ENCODE data around the gene NCOA5.
"Not testable (repeated sequence)": the region's sequence is repeated elsewhere in the genome, so short reads cannot be mapped to it uniquely, and the experiment has no call there.

NCOA5 gene

DNA sequence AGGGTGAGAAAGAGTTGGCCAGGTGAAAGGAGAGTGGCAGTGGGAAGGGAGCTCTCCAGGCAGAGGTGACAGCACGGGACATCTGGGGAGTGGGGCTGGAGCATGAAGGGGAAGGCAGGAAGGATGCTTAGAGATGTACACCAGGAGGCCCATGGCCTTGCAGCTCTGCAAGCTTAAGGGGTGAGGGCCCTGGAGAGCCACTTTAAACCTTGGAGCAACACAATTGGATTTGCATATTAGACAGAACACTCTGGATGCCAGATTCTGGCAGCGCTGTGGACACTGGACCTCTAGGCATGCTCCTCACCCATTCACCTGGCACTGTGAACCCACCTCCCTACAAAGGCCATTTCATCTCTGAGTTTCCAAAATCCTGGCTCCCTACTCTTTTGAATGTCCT, 24.7 kb upstream of the NCOA5 start:
- no peaks in the 10 kb centered on the region for H3K36me3 ChIP-seq (ENCODE audit: insufficient read depth, low read length)
- no peaks in the 10 kb centered on the region for H3K4me1 ChIP-seq (ENCODE audit: insufficient read depth, low read length)
- H3K9me3 ChIP-seq (ENCODE audit: low read length) = no peaks in the 10 kb centered on the region
- no peak overlapping the region for H2AFZ ChIP-seq (ENCODE audit: low read depth, low read length)
- peaks cover 45% of the 10 kb centered on the region for H3K27me3 ChIP-seq (ENCODE audit: insufficient read depth, low read length)
- H3K4me3 ChIP-seq (ENCODE audit: low read length) = no peak overlapping the region

DNA sequence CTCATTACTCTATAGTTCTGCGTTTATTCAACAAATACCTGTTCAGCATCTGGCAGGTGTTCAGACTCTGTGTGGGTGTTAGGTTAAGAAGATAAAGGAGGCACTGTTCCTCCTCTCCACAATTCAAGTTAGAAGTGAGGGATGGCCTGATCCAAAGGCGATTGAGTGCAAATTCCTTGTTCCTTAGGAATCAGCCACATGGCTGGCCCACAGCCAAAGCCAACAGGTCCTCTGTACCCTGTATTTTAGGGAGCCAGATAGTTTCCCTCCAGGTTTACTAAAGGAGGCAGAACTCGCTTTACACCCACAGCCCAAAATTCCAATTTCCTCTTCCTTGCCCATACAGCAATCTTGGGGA, 23.3 kb upstream of the NCOA5 start:
- no peaks in the 10 kb centered on the region for H3K36me3 ChIP-seq (ENCODE audit: insufficient read depth, low read length)
- H3K4me1 ChIP-seq (ENCODE audit: insufficient read depth, low read length) = no peaks in the 10 kb centered on the region
- H2AFZ ChIP-seq (ENCODE audit: low read depth, low read length) = no peak overlapping the region
- H3K27me3 ChIP-seq (ENCODE audit: insufficient read depth, low read length) = peaks cover 34% of the 10 kb centered on the region
- no peaks in the 10 kb centered on the region for H3K9me3 ChIP-seq (ENCODE audit: low read length)
- H3K4me3 ChIP-seq (ENCODE audit: low read length) = no peak overlapping the region

DNA sequence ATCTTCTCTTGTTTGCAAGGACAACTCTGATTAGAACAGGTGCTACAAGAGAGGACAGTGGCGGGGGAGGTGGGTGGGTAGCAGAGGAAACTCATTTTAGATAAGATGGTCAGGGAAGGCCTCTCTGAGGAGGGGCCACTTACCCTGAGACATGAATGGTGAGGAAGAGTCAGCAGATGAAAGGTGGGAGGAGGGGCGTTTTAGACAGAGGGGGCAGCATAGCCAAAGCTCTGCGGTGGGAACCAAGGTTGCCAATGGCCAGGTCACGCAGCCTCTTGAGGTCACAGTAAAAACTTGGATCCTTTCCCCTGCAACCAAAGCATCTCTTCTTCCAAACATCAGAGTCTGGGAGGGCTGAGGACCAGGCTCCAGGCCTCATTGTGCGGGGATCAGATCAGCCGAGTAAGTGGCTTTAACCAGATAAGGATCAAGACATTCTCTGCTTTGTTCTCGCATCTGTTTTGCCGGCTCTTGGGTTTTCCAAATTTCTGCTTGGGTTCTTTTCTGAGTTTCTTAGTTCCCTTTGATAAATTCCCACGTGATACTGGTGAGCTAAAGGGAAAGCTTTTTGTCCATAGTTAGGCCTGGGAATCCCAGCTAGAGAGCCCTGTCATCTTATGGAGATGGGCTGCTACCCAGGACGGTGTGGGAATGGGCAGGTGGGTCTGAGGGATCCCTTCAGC, 22.8 kb upstream of the NCOA5 start:
- Histone ChIP-seq H3K27me3 (ENCODE audit: insufficient read depth, low read length) (peaks cover 29% of the 10 kb centered on the region), H2AFZ (ENCODE audit: low read depth, low read length) (no peak overlapping the region), H3K36me3 (ENCODE audit: insufficient read depth, low read length) (no peaks in the 10 kb centered on the region), H3K9me3 (ENCODE audit: low read length) (no peaks in the 10 kb centered on the region), H3K4me1 (ENCODE audit: insufficient read depth, low read length) (no peaks in the 10 kb centered on the region), H3K4me3 (ENCODE audit: low read length) (no peak overlapping the region)

DNA sequence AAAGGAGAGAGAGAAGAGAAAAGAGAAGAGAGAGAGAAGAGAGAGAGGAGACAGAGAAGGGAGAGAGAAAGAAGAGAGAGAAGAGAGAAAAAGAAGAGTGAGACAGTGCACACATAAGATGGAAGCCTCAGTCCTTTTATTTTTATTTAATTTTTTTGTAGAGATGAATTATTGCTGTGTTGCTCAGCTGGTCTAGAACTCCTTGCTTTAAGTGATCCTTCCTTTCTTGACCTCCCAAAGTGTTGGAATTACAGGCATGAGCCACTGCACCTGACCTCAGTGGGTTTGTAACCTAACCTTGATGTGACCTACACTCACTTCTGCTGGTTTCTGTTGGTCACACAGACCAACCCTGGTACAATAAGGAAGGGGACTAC, 22.1 kb upstream of the NCOA5 start:
- Histone ChIP-seq H3K36me3 (ENCODE audit: insufficient read depth, low read length) (no peaks in the 10 kb centered on the region), H2AFZ (ENCODE audit: low read depth, low read length) (no peak overlapping the region), H3K9me3 (ENCODE audit: low read length) (no peaks in the 10 kb centered on the region), H3K27me3 (ENCODE audit: insufficient read depth, low read length) (peaks cover 27% of the 10 kb centered on the region), H3K4me3 (ENCODE audit: low read length) (no peak overlapping the region), H3K4me1 (ENCODE audit: insufficient read depth, low read length) (no peaks in the 10 kb centered on the region)

DNA sequence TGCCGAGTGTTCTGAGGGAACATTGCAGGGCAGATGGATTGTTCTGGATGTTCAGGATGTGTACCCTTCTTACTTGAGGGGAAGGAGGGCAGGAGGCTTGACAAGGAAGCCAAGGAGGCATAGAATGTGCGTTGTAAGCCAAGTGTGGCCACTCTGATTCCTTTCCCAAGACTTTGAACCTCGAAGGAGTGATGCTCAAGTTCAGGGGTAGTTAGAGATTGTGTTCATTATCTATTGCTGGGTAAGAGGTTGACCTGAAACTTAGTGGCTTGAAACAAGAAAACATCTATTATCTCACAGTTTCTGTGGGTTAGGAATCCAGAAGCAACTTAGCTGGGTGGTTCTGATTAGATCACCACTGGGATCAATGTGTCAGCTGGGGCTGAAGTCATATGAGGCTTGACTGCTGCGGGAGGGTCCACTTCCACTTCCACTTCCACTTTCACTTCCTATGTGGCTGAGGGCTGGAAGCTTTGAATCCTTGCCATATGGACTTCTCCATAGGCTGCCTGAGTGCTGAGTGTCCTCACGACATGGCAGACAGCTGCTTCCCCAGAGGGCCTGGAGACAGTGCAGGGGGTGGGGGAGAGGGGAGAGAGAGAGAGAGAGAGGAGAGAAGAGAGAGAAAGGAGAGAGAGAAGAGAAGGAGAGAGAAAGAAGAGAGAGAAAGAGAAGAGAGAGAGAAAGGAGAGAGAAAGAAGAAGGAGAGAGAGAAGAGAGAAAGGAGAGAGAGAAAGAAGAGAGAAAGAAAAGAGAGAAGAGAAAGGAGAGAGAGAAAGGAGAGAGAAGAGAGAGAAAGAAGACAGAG, 21.5 kb upstream of the NCOA5 start:
- no peaks in the 10 kb centered on the region for H3K4me1 ChIP-seq (ENCODE audit: insufficient read depth, low read length)
- H3K27me3 ChIP-seq (ENCODE audit: insufficient read depth, low read length) = peaks cover 27% of the 10 kb centered on the region
- H3K4me3 ChIP-seq (ENCODE audit: low read length) = no peak overlapping the region
- no peak overlapping the region for H2AFZ ChIP-seq (ENCODE audit: low read depth, low read length)
- no peaks in the 10 kb centered on the region for H3K36me3 ChIP-seq (ENCODE audit: insufficient read depth, low read length)
- H3K9me3 ChIP-seq (ENCODE audit: low read length) = no peaks in the 10 kb centered on the region

DNA sequence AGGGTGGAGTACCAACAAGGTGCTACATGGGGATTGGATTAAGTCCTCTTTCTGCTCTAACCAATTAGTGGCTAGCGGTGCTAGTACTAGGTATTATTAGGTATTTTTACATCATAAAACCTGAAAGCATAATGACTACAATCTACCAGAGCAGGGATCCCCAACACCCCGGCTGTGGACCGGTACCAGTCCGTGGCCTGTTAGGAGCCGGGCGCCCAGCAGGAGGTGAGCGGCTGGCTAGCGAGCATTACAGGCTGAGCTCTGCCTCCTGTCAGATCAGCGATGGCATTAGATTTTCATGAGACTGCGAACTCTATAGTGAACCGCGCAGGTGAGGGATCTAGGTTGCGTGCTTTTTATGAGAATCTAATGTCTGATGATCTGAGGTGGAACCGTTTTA, 19.2 kb upstream of the NCOA5 start:
- peaks cover 12% of the 10 kb centered on the region for H3K27me3 ChIP-seq (ENCODE audit: insufficient read depth, low read length)
- no peak overlapping the region for H2AFZ ChIP-seq (ENCODE audit: low read depth, low read length)
- no peak overlapping the region for H3K4me3 ChIP-seq (ENCODE audit: low read length)
- H3K9me3 ChIP-seq (ENCODE audit: low read length) = no peaks in the 10 kb centered on the region
- H3K4me1 ChIP-seq (ENCODE audit: insufficient read depth, low read length) = no peaks in the 10 kb centered on the region
- H3K36me3 ChIP-seq (ENCODE audit: insufficient read depth, low read length) = no peaks in the 10 kb centered on the region

DNA sequence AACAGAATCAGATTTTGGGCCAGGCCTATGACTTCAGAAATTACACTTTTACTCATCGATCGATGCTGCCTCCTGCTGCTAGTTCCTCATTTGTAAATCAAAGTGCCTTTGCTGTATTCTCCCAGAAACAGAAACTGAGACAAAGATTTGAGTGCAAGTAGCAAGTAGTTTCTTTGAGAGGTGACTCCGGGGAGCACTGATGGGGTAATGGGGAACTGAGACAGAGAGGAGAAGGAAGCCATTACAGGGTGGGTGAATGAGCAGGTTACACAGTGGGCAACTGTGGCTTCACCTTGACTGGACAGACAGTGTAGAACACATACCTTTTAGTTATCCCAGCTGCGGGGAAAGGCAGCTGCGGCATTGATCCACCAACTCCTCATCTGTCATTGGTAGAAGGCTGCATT, 18.7 kb upstream of the NCOA5 start:
- Histone ChIP-seq H3K27me3 (ENCODE audit: insufficient read depth, low read length) (peaks cover 7% of the 10 kb centered on the region), H3K4me1 (ENCODE audit: insufficient read depth, low read length) (no peaks in the 10 kb centered on the region), H3K4me3 (ENCODE audit: low read length) (no peak overlapping the region), H2AFZ (ENCODE audit: low read depth, low read length) (no peak overlapping the region), H3K9me3 (ENCODE audit: low read length) (no peaks in the 10 kb centered on the region), H3K36me3 (ENCODE audit: insufficient read depth, low read length) (no peaks in the 10 kb centered on the region)

DNA sequence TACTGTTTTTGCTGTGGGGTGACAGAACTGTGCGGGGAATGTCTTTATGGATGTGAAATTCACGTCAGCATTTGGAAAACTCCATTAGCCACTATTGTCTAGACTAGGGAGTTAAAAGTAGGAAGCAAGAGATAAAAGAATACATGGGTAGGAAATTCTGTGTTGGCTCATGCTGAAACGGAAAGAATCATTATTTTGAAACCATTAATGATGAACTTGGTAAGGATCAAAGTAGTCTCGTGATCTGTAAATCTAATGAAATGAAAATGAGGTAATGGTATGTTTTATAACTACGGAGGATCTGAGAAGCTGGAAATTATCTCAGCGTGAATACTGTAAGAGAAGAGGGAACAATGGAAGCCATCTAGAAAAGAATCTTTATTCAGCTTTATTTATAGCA, 17.3 kb upstream of the NCOA5 start:
- H2AFZ ChIP-seq (ENCODE audit: low read depth, low read length) = no peak overlapping the region
- H3K4me1 ChIP-seq (ENCODE audit: insufficient read depth, low read length) = no peaks in the 10 kb centered on the region
- H3K9me3 ChIP-seq (ENCODE audit: low read length) = no peaks in the 10 kb centered on the region
- no peaks in the 10 kb centered on the region for H3K36me3 ChIP-seq (ENCODE audit: insufficient read depth, low read length)
- no peaks in the 10 kb centered on the region for H3K27me3 ChIP-seq (ENCODE audit: insufficient read depth, low read length)
- H3K4me3 ChIP-seq (ENCODE audit: low read length) = no peak overlapping the region

DNA sequence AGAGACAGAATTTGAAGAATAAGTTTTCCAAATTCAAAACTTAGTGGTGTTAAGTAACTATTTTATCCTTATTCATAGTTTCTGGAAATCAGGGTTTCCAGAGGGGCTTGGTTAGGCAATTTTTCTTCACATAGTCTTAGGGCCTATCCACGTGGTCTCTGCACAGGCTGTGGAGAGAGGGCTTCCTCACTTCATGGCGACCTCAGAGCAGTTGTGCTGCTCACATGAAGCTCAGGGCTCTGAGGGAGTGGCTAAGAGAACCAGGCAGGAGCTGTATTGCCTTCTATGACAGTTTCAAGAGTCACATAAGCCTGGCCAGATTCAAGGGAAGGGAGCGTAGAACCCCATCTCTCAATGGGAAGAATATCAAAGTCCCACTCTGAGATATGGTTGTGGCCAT, 14.5 kb upstream of the NCOA5 start:
- H2AFZ ChIP-seq (ENCODE audit: low read depth, low read length) = no peak overlapping the region
- H3K36me3 ChIP-seq (ENCODE audit: insufficient read depth, low read length) = no peaks in the 10 kb centered on the region
- H3K4me1 ChIP-seq (ENCODE audit: insufficient read depth, low read length) = no peaks in the 10 kb centered on the region
- peaks cover 2% of the 10 kb centered on the region for H3K9me3 ChIP-seq (ENCODE audit: low read length)
- H3K4me3 ChIP-seq (ENCODE audit: low read length) = no peak overlapping the region
- peaks cover 9% of the 10 kb centered on the region for H3K27me3 ChIP-seq (ENCODE audit: insufficient read depth, low read length)

DNA sequence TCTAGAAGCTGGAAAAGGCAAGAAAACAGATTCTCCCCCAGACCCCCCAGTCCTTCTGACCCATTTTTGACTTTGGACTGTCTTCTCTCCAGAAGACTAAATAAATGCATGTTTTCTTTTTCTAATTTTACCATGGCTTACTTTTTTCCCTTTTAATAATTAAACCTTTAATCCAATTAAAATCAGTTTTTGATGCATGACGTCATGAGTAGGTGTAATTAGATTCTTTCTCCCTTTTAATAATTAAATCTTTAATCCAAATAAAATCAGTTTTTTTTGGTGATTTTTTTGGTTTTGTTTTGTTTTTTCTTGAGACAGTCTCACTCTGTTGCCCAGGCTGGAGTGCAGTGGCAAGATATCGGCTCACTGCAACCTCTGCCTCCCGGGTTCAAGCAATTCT, 13.2 kb upstream of the NCOA5 start:
- no peak overlapping the region for H2AFZ ChIP-seq (ENCODE audit: low read depth, low read length)
- no peaks in the 10 kb centered on the region for H3K4me1 ChIP-seq (ENCODE audit: insufficient read depth, low read length)
- no peak overlapping the region for H3K4me3 ChIP-seq (ENCODE audit: low read length)
- peaks cover 10% of the 10 kb centered on the region for H3K27me3 ChIP-seq (ENCODE audit: insufficient read depth, low read length)
- peaks cover 5% of the 10 kb centered on the region for H3K9me3 ChIP-seq (ENCODE audit: low read length)
- no peaks in the 10 kb centered on the region for H3K36me3 ChIP-seq (ENCODE audit: insufficient read depth, low read length)

DNA sequence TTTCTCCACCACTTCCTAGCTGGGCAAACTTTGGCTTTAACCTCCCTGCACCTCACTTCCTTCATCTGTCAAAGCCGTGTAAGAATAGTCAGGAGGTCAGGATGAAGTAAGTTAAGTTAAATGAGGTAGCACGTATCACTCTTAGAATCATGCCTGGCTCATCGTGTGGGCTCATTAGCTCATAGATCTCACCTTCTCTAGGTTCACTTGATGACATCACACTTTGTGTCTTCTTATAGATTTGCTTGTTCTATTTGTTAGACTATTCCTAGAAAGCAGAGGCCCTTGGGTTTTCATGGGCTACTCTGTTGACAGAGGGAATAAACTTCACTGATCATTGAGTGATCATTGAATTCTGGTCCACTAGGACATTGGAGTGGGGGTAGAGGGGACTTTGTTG, 12.2 kb upstream of the NCOA5 start:
- Histone ChIP-seq H3K4me1 (ENCODE audit: insufficient read depth, low read length) (no peaks in the 10 kb centered on the region), H2AFZ (ENCODE audit: low read depth, low read length) (no peak overlapping the region), H3K36me3 (ENCODE audit: insufficient read depth, low read length) (no peaks in the 10 kb centered on the region), H3K27me3 (ENCODE audit: insufficient read depth, low read length) (peaks cover 10% of the 10 kb centered on the region), H3K9me3 (ENCODE audit: low read length) (peaks cover 5% of the 10 kb centered on the region), H3K4me3 (ENCODE audit: low read length) (no peak overlapping the region)

DNA sequence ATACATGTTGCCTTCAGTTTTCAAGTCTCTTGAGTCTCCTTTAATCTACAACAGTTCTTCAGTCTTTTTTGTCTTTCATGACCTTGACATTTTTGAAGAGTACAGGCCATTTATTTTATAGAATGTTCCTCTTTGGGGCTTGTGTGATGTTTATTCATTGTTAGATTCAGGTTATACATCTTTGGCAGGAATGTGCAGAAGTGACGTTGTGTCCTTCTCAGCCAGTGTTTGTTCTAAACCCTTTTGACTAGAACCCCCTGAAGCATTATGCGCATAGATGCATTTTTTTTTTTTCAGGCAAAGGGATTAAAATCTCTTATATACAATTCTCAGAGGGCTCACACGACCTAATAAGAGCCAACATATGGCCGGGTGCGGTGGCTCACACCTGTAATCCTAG, 11.2 kb upstream of the NCOA5 start:
- no peak overlapping the region for H2AFZ ChIP-seq (ENCODE audit: low read depth, low read length)
- no peaks in the 10 kb centered on the region for H3K4me1 ChIP-seq (ENCODE audit: insufficient read depth, low read length)
- H3K9me3 ChIP-seq (ENCODE audit: low read length) = peaks cover 5% of the 10 kb centered on the region
- H3K27me3 ChIP-seq (ENCODE audit: insufficient read depth, low read length) = peaks cover 10% of the 10 kb centered on the region
- H3K36me3 ChIP-seq (ENCODE audit: insufficient read depth, low read length) = no peaks in the 10 kb centered on the region
- no peak overlapping the region for H3K4me3 ChIP-seq (ENCODE audit: low read length)

DNA sequence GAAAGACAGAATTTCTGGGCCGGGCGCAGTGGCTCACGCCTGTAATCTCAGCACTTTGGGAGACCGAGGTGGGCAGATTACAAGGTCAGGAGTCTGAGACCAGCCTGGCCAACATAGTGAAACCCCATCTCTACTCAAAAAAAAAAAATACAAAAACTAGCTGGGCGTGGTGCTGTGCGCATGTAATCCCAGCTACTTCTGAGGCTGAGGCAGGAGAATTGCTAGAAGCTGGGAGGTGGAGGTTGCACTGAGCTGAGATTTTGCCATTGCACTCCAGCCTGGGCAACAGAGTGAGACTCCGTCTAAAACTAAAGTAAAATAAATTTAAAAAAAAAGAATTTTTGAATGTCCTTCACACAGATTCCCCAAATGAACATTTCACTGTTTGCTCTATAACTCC, 10.7 kb upstream of the NCOA5 start:
- H2AFZ ChIP-seq (ENCODE audit: low read depth, low read length); H3K9me3 ChIP-seq (ENCODE audit: low read length); H3K4me3 ChIP-seq (ENCODE audit: low read length); H3K36me3 ChIP-seq (ENCODE audit: insufficient read depth, low read length); H3K4me1 ChIP-seq (ENCODE audit: insufficient read depth, low read length): not testable (repeated sequence)
- peaks cover 10% of the 10 kb centered on the region for H3K27me3 ChIP-seq (ENCODE audit: insufficient read depth, low read length)

Measured in neuron (in vitro differentiated cells).